ENCODE measurements around the gene SH3BGRL.

GRCh38 chrX:81208916-81209315 is 7.0 kb downstream of the SH3BGRL start:
- TF ChIP-seq, protein P1, sequence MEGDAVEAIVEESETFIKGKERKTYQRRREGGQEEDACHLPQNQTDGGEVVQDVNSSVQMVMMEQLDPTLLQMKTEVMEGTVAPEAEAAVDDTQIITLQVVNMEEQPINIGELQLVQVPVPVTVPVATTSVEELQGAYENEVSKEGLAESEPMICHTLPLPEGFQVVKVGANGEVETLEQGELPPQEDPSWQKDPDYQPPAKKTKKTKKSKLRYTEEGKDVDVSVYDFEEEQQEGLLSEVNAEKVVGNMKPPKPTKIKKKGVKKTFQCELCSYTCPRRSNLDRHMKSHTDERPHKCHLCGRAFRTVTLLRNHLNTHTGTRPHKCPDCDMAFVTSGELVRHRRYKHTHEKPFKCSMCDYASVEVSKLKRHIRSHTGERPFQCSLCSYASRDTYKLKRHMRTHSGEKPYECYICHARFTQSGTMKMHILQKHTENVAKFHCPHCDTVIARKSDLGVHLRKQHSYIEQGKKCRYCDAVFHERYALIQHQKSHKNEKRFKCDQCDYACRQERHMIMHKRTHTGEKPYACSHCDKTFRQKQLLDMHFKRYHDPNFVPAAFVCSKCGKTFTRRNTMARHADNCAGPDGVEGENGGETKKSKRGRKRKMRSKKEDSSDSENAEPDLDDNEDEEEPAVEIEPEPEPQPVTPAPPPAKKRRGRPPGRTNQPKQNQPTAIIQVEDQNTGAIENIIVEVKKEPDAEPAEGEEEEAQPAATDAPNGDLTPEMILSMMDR (conservative IDR thresholded peaks at IDR 0.05; ENCODE audit: low read depth, low read length), result no peak
- TF ChIP-seq EZH2 (IDR thresholded peaks at IDR 0.05; ENCODE audit: low read length, unreplicated experiment), result no peak
